SK-N-SH treated with all-trans-retinoic acid at 6 μM for 48 hours (cell line): Measurements from ENCODE around the gene SYT7.

Experiments used
- ARNTL ChIP-seq: fragments of 450-650 bp; formaldehyde crosslinking; IDR thresholded peaks from 2 replicates; pipeline ENCODE4 v1.5.0; 2020; ENCODE audit warnings: low read depth, mild to moderate bottlenecking, moderate library complexity, borderline replicate concordance
- CREB5 ChIP-seq: fragments of 250-450 bp; sonication (Bioruptor Pico); IDR thresholded peaks from 2 replicates; pipeline ENCODE4 v1.5.1; 2020; ENCODE audit warnings: low read depth, mild to moderate bottlenecking, moderate library complexity
- ISL1 ChIP-seq: fragments of 250-450 bp; sonication (Bioruptor Pico); IDR thresholded peaks from 2 replicates; pipeline ENCODE4 v2.1.2; 2022; ENCODE audit warnings: mild to moderate bottlenecking, moderate library complexity
- PATZ1 ChIP-seq: fragments of 250-450 bp; sonication (Bioruptor Pico); IDR thresholded peaks from 2 replicates; pipeline ENCODE4 v1.8.0; 2020; ENCODE audit warnings: mild to moderate bottlenecking, moderate library complexity, borderline replicate concordance
- SNAI2 ChIP-seq: fragments of 250-450 bp; sonication (Bioruptor Pico); IDR thresholded peaks from 2 replicates; pipeline ENCODE4 v1.5.0; 2020; ENCODE audit warnings: mild to moderate bottlenecking, moderate library complexity
- ZC3H10 ChIP-seq: fragments of 250-450 bp; sonication (Bioruptor Pico); IDR thresholded peaks from 2 replicates; pipeline ENCODE4 v1.5.1; 2021; ENCODE audit warnings: mild to moderate bottlenecking, moderate library complexity
- ZFP30 ChIP-seq: fragments of 450-650 bp; formaldehyde crosslinking; IDR thresholded peaks from 2 replicates; pipeline ENCODE4 v1.5.0; 2022; ENCODE audit warnings: mild to moderate bottlenecking, moderate library complexity

- no peak for TF ChIP-seq ISL1 (CRISPR knock-in tag)
- TF ChIP-seq PATZ1 (CRISPR knock-in tag), result no peak
- TF ChIP-seq CREB5 (CRISPR knock-in tag), result no peak
- no peak for TF ChIP-seq ARNTL (CRISPR knock-in tag)
- no peak for TF ChIP-seq SNAI2 (CRISPR knock-in tag)
- TF ChIP-seq ZFP30 (CRISPR knock-in tag), result no peak
- TF ChIP-seq ZC3H10 (CRISPR knock-in tag), result no peak
Measured at GRCh38 chr11:61587951-61588727, 7.3 kb upstream of the SYT7 start.
